Measurements from ENCODE around the gene SERGEF.
A peak's percentile ranks its signal among the peaks of the same experiment; 100 is the strongest.

The SERGEF gene

DNA sequence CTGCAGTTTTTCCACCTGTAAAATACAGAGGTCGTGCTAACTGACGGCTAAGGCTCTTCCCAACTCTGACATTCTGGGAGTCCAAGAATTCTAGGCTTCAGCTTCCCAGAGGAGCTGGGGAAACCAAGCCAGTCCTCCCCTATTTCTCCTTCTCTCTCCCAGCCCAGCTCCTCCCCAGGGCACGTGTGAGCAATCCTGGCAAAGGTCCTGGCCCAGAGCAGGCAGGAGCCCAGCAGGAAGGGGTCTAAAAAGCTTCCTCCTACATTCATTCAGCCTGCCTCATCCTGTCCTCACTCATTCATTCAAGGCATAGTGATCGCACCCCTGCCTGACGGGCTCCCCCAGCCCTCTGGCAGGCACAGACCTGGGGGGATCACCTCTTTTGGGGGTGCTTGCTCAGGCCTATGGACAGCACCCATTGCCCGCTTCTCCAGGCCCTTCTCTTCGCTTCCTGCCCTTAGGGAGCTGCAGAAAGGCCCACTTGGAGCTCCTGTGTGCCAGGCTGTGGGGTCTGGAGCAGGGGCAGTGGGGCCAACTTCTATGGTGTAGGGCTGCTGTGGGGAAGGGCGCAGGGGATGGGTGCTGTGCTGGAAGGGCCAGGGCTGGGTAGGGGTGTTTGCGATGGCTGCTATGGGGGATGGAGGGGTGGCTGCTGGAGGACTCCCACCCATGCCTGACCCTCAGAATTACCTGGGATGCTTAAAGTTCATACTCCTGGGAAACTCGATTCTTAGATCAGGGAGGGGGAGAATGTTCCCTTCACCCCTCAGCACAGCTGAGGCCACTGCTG lies 268.5 kb downstream of the SERGEF start:
- DNase-seq = no peak

DNA sequence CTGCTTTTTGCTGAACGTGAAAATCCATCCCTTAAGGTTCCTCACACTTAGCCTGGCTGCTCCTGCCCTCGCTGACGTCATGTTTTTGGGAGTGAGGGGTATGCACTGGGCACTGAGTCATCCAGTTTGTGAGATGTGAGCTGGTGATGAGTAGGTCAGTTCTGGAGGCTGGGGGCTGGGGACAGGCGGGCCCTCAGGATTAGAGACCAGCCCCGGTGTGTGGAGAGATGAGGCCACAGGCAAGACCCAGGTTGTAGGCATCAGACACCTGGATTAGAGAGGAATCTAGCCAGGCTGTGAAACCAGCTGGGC lies 269.1 kb downstream of the SERGEF start:
- peak in 1 of 2 experiments; percentile 15 for DNase-seq

DNA sequence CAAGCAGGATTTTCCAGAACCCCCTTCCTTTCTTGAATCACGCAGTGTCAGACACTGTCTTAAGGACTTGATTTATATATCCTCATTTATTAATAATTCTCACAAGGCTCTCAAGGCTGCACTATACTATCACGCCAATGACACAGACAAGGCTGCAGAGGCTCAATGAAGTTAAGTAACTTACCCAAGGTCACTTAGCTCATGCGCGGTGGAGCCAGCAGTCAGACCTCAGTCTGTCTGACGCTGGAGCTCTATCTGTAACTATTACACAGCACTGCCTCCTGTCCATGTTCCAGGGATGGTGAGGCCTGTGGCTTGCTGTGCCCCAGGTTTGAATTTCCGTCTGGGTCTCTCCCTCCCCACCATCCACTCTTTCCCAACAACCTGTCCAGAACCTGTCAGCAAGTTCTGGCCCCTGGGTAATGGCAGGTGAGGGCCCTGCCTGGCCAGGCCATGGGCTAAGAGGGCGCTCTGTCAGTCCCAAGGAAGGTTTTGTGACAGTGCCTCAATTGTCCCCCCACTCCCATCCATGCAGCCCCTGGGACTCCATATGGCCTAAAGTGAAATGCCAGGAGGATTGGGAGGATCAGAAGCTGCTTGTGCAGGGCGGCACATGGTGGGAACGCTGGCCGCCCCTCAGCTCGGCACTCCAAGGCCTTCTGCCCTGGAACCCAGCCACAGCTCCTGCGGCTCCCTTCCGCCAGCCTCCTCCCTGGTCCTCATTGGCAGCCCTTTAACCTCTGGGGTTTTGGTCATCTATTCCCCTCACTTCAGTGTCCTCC lies 269.6 kb downstream of the SERGEF start:
- no peak for DNase-seq

GRCh38 chr11:17742019-17742418 lies 270.8 kb downstream of the SERGEF start:
- DNase-seq = no peak

GRCh38 chr11:17741487-17741886 lies 271.4 kb downstream of the SERGEF start:
- no peak for DNase-seq

- no peak for DNase-seq
Observed at GRCh38 chr11:17740649-17741235, 272.1 kb downstream of the SERGEF start.

DNA sequence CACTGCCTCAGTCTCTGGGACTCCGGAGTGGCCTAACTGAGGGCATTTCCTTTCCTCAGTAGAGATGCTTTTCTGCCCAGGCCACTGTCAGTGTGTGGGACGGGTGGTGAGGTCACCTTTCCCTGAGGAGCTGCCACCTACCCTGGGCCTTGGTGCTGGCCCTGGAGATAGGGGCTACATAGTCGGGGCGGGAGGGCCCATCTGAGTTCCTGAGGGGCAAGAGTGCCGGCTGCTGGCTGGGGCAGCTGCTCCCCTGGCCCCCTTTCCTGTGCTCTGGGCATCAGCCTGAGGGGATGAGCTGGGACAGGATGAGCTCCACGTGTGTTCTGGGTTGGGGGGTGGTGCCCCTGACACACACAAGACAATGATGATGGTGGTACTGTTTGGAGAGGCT lies 272.9 kb downstream of the SERGEF start:
- DNase-seq = no peak

- no peak for DNase-seq
Observed at GRCh38 chr11:17738151-17738973, 274.5 kb downstream of the SERGEF start.

Data from NCI-H446 (cell line).